HG03139 (cell line): ENCODE results near the gene ABL1.

Source experiments
- ATAC-seq: cut with Tn5 transposase; IDR thresholded peaks from one replicate; pipeline ENCODE4 v1.9.1; 2021; ENCODE audit not compliant: unreplicated experiment

Gene ABL1

GRCh38 chr9:130824643-130825350 lies 10.3 kb upstream of the ABL1 start:
- no peak for ATAC-seq

GRCh38 chr9:130825351-130825651 lies 9.8 kb upstream of the ABL1 start:
- ATAC-seq = no peak

GRCh38 chr9:130825809-130826208 lies 9.2 kb upstream of the ABL1 start:
- ATAC-seq = no peak

DNA sequence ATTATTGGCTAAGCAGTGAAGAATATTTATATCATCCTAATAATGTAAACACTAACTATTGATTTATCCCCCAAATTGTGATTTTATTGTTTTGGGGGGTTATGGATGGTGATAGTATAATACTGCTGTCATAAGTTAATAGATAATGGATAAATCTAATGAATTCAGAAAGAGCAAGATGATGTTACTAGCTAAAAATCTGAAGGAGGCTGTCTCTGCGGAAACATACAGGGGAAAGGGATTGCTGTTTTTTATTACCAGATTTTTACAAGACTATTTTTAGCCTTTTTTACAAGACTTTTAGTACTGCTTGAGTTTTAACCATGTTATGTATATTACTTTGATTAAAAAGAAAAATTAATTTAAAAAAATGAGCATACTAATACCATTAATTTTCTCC lies 5.3 kb upstream of the ABL1 start:
- no peak for ATAC-seq

DNA sequence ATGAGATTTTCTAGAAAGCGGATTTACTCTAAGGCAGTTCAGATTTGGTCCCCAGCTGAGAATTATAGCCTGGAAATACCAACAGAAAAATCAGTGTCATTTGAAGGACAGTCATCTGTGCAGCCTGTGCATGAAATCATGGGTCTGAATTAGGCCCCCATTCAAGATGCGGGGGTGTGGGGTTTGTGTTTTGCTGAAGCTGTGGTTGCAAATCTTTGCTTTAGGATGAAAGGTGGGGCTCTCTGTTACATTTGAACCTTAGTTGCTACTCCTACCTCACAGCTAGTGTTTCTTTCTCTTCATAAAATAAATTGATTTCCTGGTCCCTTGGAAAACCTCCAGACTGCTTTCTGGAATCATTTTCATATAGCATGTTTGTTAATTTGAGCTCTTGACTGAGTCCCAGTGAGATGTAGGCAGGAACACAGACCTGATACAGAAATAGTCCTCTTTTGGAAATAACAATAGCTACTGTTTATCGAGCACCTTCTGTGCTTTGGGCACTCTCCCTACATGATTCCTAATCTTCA lies 4.8 kb upstream of the ABL1 start:
- ATAC-seq = no peak

DNA sequence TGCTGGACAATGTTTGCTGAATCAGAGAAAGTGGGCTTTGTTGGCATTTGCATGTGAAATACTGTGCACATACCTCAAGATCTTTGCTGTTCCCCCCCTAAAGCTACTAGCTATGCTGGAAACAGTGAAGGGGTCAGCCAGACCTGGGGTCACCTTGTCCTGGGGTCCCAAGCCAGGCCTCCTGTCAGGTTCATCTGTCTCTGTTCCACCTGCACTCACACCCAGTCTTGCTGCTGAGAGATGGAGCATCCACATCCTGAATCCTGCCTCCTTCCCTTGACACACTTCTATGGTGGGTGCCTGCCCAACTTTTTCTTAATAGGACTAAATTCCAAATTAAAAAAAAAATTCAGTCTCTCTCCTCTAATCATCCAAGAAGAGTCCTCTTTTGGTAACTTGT lies 4.0 kb upstream of the ABL1 start:
- ATAC-seq = no peak

GRCh38 chr9:130833031-130833990 lies 1.7 kb upstream of the ABL1 start:
- no peak for ATAC-seq

GRCh38 chr9:130835441-130836298 lies 616 bp downstream of the ABL1 start:
- peak; percentile 21 for ATAC-seq

DNA sequence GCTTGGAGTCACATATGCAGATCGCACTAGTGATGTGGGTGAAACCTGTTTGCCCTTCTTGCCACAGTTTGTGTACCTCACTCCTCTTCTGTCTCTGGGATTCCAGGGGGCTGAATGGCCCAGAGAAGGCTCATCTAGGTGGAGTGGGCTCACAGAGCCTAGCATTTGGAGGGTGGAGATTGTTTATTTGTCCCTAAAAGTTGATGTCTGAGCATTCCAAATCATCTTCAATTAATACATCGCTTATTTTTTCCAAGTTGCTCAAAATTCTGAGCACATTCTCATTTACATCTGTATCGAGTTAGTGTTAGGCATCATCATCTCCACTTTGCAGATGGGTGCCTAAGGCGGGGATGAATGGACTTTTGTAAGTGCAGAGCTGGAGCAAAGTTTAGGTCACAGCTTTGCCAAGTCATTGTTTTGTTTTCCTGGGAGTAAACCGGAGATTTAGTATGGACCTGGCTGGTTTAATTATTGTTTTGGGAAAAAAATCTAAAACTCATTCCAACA lies 2.0 kb downstream of the ABL1 start:
- ATAC-seq = no peak

DNA sequence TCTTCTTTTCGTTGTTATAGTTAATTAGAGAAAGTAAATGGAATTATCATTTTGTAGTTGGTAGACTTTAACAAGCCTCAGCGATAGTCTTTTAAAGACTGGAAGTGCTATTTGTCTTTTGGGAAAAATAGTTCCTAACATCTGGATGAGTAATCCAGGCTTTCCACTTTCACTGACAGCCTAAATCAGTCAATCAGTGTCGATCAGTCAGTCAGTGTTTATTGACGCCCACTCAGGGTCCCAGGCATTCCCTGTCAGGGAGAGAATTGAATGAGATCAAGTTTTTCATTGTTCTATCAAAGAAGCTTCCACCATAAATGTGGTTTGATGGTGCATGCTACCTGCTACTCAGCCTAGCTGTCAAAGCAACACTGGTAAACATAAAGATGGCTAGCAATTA lies 2.6 kb downstream of the ABL1 start:
- no peak for ATAC-seq

GRCh38 chr9:130839132-130840111 lies 4.4 kb downstream of the ABL1 start:
- ATAC-seq = no peak

- no peak for ATAC-seq
Measured at GRCh38 chr9:130842545-130842944, 7.5 kb downstream of the ABL1 start.

DNA sequence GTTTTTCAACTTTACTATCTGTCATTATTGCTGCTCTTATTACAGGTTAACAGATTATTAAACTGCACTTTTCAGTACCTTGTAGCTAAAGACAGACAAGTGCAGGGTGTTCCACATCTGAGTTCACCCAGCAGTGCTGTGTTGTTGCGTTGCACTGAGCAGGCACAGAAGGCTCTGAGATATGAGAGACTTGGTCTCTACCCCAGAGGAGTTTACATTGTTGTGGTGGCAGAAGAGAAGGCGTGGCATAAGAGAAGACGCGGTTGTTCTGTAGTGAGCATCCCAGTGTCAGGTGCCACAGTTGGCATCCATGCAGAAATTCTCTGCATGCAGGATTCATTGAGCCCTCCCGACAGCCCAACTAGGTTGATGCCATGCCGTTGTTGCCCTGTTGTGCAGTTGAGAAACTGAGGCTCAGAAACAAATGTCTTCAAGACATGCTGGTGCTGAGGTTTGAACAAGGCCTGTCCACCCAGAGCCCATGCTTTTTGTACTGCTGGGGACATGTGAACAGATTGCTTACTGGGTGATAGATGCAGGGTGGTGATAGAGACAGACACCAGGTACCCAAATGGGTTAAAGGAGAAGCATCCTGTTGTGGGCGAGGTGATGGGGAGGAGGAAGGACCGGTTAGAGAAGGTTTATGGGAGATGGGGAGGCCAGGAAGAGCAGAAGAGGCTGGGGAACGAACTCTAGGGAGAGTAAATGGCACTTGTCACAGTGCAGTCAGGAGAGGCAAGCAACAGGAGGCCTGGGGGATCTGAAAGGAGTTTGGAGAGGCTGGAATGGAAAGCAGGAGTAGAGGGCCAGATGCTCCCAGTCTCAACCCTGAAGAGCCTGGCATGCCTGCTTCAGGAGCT lies 8.2 kb downstream of the ABL1 start:
- ATAC-seq = no peak

GRCh38 chr9:130844044-130844451 lies 9.0 kb downstream of the ABL1 start:
- no peak for ATAC-seq

GRCh38 chr9:130845254-130845653 lies 10.2 kb downstream of the ABL1 start:
- no peak for ATAC-seq

DNA sequence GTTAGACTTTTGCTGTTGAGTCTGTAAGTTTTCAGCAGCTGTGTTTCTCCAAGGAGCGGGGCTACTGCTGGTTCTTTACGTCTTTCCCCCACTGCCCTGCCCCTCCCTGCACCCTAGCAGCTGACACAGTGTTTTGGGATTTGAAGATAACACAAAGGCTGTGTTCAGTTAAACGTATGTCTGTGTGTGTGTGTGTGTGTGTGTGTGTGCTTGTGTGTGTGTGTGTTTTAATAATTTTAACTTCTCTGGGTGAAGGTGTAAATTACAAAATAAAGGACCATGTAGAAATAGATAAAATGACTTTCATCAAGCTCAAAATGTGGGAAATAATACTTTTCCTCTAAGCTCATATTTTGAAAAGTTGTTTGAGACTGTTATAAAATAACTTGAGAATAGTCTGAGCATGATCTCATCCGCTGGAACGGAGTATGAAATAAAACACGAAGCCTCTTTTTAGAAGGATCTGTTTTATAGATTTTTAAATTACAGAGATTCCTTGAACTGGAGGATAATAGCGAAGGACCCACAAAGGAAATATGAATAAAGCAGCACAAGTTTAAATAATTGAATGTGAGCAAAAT lies 10.9 kb downstream of the ABL1 start:
- ATAC-seq = no peak

- ATAC-seq = no peak
Measured at GRCh38 chr9:130846487-130847305, 11.6 kb downstream of the ABL1 start.
